OCI-LY1 (cell line): Measurements from ENCODE around the gene IL36B.

Source experiments
- EZH2 ChIP-seq: fragments of 200-600 bp; sonication (generic), shearing (Covaris generic); IDR thresholded peaks from 2 replicates; pipeline ENCODE4 v1.8.0; 2017; ENCODE audit warnings: borderline replicate concordance, mixed run types, mild to moderate bottlenecking, antibody characterized with exemption, low read length, moderate library complexity, mixed read lengths
- TF ChIP-seq, protein P1 (sequence below): fragments of 200-600 bp; sonication (generic), shearing (Covaris generic); IDR thresholded peaks from 2 replicates; pipeline ENCODE4 v1.5.1; 2017; ENCODE audit warnings: mild to moderate bottlenecking, antibody characterized with exemption, low read length, moderate library complexity, mixed read lengths

DNA sequence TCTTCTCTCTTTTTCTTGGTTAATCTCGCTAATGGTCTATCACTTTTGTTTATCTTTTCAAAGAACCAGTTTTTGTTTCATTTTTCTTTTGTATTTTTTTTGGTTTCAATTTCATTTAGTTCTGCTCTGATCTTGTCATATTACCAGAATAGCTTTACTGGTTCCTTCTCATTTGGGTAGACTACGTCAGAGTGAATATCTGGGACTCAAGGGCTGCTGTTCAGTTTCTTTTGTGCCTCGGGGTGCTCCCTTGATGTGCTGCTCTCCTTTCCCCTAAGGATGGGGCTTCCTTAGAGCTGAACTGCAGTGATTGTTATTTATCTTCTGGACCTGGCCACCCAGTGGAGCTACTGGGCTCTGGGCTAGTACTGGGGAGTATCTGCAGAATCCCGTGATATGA, 45.4 kb upstream of the IL36B start:
- TF ChIP-seq, protein P1, sequence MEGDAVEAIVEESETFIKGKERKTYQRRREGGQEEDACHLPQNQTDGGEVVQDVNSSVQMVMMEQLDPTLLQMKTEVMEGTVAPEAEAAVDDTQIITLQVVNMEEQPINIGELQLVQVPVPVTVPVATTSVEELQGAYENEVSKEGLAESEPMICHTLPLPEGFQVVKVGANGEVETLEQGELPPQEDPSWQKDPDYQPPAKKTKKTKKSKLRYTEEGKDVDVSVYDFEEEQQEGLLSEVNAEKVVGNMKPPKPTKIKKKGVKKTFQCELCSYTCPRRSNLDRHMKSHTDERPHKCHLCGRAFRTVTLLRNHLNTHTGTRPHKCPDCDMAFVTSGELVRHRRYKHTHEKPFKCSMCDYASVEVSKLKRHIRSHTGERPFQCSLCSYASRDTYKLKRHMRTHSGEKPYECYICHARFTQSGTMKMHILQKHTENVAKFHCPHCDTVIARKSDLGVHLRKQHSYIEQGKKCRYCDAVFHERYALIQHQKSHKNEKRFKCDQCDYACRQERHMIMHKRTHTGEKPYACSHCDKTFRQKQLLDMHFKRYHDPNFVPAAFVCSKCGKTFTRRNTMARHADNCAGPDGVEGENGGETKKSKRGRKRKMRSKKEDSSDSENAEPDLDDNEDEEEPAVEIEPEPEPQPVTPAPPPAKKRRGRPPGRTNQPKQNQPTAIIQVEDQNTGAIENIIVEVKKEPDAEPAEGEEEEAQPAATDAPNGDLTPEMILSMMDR: no peak
- TF ChIP-seq EZH2: no peak
